ENCODE results near the gene JAK1.
A peak's percentile ranks its signal among the peaks of the same experiment; 100 is the strongest.
"Not testable (repeated sequence)": the region's sequence is repeated elsewhere in the genome, so short reads cannot be mapped to it uniquely, and the experiment has no call there.

The JAK1 gene

DNA sequence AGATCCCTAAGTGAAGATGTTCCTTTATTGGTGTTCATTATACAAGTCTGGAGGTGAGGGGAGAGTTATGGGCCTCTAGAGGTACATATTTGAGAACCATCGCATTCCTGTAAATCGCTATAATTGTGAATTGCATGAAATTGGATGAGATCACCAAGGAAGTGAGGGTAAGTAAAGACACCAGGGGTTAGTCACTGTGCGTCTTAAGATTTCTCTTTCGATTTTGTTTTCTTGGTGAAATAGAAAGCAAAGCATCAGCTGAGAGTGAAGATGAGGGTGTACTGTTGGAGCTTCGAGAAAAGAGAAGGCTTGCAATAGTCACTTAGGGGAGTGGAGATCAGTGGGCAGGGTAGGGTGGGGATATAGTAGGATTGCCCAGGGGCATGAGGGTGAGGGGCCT is 139.4 kb downstream of the JAK1 start:
- H3K27ac ChIP-seq = no peak overlapping the region
- TF ChIP-seq, protein P1, sequence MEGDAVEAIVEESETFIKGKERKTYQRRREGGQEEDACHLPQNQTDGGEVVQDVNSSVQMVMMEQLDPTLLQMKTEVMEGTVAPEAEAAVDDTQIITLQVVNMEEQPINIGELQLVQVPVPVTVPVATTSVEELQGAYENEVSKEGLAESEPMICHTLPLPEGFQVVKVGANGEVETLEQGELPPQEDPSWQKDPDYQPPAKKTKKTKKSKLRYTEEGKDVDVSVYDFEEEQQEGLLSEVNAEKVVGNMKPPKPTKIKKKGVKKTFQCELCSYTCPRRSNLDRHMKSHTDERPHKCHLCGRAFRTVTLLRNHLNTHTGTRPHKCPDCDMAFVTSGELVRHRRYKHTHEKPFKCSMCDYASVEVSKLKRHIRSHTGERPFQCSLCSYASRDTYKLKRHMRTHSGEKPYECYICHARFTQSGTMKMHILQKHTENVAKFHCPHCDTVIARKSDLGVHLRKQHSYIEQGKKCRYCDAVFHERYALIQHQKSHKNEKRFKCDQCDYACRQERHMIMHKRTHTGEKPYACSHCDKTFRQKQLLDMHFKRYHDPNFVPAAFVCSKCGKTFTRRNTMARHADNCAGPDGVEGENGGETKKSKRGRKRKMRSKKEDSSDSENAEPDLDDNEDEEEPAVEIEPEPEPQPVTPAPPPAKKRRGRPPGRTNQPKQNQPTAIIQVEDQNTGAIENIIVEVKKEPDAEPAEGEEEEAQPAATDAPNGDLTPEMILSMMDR (IDR thresholded peaks at IDR 0.05) = no peak
- no peak for TF ChIP-seq ZFX (IDR thresholded peaks at IDR 0.05; ENCODE audit: borderline replicate concordance)

DNA sequence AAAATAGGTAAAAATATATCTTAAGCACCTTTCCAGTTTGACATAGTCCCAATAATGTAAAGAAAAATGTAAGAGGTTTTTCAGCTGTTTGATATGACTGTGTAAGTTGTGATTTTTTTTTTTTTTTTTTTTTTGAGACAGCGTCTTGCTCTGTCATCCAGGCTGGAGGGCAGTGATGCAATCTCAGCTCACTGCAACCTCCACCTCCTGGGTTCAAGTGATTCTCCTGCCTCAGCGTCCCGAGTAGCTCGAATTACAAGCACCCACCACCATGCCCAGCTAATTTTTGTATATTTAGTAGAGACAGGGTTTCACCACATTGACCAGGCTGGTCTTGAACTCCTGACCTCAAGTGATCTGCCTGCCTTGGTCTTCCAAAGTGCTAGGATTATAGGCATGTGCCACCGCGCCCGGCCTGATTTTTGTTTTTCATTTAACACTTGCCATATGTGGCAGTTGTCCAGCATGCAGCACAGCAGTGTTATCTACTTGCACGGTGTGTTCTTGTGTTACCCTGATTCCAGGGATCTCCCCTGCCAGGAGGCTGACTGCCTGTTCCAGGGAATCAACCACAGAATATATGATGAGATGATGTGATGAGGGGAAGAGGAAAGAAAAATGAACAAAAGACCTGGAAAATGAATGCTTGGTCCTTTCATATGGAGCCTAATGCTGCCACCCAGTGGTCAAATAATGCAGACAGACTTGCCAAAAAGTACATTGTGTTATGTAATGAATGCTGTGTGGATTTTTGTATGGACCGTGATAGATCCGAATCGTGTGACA is 142.5 kb downstream of the JAK1 start:
- no peak for TF ChIP-seq ZFX (IDR thresholded peaks at IDR 0.05; ENCODE audit: borderline replicate concordance)
- TF ChIP-seq, protein P1 (IDR thresholded peaks at IDR 0.05) = peak; percentile 83
- no peak overlapping the region for H3K27ac ChIP-seq

DNA sequence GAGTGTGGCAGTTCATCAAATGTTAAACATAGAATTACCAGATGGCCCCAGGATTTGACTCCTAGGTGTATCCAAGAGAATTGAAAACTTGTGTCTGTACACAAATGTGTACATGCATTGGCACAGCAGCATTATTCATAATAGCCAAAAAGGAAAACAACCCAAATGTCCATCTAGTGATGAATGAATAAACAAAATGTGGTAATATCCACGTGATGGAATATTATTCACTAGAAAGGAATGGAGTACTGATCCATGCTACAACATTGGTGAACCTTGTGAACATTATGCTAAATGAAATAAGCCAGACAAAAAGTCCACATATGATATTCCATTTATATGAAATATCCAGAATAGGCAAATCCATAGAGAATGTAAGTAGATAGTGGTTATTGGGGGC is 143.7 kb downstream of the JAK1 start:
- TF ChIP-seq, protein P1 (IDR thresholded peaks at IDR 0.05) = no peak
- TF ChIP-seq ZFX (IDR thresholded peaks at IDR 0.05; ENCODE audit: borderline replicate concordance) = no peak
- no peak overlapping the region for H3K27ac ChIP-seq

DNA sequence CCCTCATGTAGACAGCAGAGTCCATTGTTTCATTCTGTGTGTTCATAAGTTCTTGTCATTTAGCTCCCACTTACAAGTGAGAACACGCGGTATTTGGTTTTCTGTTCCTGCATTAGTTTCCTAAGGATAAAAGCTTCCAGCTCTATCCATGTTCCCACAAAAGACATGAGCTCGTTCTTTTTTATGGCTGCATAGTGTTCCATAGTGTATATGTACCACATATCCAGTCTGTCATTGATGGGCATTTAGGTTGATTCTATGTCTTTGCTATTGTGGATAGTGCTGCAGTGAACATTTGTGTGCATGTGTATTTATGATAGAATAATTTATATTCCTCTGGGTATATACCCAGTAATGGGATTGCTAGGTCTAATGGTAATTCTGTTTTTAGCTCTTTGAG is 145.8 kb downstream of the JAK1 start:
- not testable (repeated sequence) for H3K27ac ChIP-seq

DNA sequence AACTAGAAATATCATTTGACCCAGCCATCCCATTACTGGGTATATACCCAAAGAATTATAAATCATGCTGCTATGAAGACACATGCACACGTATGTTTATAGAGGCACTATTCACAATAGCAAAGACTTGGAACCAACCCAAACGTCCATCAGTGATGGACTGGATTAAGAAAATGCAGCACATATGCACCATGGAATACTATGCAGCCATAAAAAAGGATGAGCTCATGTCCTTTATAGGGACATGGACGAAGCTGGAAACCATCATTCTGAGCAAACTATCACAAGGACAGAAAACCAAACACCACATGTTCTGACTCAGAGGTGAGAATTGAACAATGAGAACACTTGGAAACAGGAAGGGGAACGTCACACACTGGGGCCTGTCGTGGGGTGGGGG is 149.0 kb downstream of the JAK1 start:
- H3K27ac ChIP-seq = not testable (repeated sequence)

DNA sequence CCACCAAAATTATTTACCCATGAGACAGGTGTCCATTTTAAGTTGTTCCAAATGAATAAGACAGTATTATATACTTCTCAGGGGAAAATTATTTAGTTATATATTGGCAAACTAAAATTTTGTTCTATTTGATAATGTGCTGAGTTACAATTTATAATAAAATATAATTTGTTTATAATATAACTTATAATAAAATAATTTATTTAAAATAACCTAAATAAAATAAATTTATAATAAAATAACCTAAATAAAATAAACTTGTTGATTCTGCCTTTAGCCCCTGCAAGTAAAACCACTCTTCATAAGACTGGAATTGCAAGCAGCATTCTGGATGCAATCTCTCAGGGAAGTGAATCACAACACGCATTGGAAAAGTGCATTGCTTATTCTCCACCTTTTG is 151.9 kb downstream of the JAK1 start:
- TF ChIP-seq ZFX (IDR thresholded peaks at IDR 0.05; ENCODE audit: borderline replicate concordance) = no peak
- TF ChIP-seq, protein P1 (IDR thresholded peaks at IDR 0.05) = no peak
- H3K27ac ChIP-seq = no peak overlapping the region

DNA sequence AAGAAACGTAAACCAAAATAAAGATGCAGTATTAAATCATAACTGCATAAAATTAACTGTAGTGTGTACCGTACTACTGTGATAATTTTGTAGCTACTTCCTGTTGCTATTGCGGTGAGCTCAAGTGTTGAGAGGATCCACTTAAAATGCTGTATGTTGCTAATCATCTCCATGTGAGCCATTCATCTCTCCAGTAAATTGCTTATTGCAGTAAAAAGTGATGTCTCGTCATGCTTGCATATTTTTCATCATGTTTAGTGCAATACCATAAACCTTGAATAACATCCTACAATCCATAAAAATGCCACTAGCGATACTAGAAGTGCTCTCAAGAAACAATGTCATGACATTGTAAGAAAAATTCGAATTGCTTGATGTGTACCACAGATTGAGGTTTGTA is 155.2 kb downstream of the JAK1 start:
- TF ChIP-seq, protein P1 (IDR thresholded peaks at IDR 0.05) = no peak
- TF ChIP-seq ZFX (IDR thresholded peaks at IDR 0.05; ENCODE audit: borderline replicate concordance) = no peak
- no peak overlapping the region for H3K27ac ChIP-seq

DNA sequence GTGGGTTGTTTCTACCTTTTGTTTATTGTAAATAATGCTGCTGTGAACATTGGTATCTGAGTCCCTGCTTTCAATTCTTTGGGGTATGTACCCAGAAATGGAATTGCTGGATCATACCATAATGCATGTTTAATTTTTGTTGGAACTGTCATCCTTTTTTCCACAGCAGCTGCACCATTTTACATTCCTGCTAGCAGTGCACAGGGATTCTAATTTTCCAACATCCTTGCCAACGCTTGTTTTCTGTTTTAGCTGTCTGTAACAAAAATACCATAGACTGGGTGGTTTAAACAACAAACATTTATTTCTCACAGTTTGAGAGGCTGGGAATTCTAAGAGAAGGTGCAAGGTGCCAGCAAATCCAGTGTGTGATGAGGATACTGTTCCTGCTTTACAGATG is 156.3 kb downstream of the JAK1 start:
- TF ChIP-seq, protein P1 (IDR thresholded peaks at IDR 0.05) = no peak
- no peak for TF ChIP-seq ZFX (IDR thresholded peaks at IDR 0.05; ENCODE audit: borderline replicate concordance)
- H3K27ac ChIP-seq = no peak overlapping the region

All from 22Rv1 (cell line).